ENCODE measurements around the gene DST. TPM values are rescaled to one million over a fixed set of nuclear protein-coding genes. Genes with fewer than 3 reads are reported as not detected.

DST gene
- 100 to 1,000 TPM; 475 to 871 (median 583) TPM for total RNA-seq

DNA sequence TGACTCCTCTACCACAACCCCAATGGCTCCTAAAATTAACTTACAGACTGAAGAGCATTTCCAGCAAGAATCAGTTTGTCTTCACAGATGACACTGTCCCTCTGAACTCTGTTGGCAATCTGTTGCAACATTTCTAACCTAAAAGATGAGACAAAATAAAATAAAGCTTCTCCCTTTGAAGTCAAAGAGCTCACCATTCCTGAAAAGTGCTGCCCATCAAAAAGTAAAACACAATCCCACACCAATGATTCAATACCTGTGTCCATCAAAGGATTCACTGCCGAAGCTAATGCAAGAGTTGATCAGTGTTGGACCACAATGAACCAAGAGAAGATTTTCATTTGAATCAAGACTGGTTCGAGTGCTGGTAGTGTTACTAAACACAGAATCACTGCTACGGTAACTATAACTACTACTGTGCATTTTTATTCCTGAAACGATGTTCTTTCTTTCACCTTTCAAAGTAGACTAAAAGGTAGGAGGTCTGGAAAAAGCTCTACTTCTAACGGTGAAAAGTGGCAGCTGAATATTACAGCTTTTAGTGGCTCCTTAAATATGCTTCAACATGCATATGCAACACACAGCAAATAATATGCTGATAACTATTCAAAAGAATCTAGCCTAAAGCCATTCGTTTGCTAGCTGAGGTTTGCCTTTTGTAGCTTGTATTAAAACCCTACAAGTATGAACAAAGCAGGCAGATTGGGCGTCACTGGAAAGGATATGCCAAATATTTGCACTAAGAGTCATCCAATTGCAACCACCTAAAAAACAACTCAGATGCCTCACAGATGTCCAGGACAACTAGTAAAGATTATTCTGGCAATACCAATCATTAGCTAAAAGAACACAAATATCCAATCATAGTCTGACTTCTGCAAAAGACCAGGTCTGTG lies at the start of gene DST:
Gene DST (minus strand): TSS at position 524 of the 896 bp plus-strand sequence.
- peak in 1 of 2 donors; percentile 78 for DNase-seq (ENCODE audit: low spot score in 2 of 2)
- TF ChIP-seq, protein P1, sequence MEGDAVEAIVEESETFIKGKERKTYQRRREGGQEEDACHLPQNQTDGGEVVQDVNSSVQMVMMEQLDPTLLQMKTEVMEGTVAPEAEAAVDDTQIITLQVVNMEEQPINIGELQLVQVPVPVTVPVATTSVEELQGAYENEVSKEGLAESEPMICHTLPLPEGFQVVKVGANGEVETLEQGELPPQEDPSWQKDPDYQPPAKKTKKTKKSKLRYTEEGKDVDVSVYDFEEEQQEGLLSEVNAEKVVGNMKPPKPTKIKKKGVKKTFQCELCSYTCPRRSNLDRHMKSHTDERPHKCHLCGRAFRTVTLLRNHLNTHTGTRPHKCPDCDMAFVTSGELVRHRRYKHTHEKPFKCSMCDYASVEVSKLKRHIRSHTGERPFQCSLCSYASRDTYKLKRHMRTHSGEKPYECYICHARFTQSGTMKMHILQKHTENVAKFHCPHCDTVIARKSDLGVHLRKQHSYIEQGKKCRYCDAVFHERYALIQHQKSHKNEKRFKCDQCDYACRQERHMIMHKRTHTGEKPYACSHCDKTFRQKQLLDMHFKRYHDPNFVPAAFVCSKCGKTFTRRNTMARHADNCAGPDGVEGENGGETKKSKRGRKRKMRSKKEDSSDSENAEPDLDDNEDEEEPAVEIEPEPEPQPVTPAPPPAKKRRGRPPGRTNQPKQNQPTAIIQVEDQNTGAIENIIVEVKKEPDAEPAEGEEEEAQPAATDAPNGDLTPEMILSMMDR (IDR thresholded peaks at IDR 0.05) = no peak
- no peak for TF ChIP-seq POLR2A (IDR thresholded peaks at IDR 0.05)
- no peak within 1 kb of the TSS for H3K4me3 ChIP-seq (ENCODE audit: low read depth, poor library complexity, severe bottlenecking)
- intact Hi-C loops (cut with DNase I; ENCODE audit: low total_unique reads) = loop anchor here (10.0 kb wide), 1 partner anchor 52 kb away; no protein-coding TSS in a partner anchor
- 37 to 40% methylated on average over 7 of the region's 7 CpGs for WGBS, 2 donors

DNA sequence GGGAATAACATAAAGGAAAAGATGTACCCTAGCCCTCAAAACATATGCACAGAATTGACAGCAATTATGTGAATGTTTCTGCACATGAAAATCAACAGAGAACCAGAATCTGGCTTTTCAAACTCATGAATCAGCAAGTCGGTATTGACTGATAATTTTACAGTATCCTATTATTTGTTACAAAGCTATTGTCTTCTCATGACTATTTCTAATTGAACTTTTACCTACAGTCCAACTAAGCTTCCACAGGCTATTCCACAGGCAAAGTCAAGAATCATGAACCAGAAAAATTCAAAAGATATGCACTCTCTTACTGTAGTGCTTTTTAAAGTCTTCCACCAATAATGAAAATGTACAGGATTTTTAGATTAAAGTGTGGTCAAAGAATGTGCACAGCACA lies 49.1 kb upstream of the DST start:
- 52% methylated on average over 1 of the region's 1 CpG for WGBS, 2 donors
- DNase-seq (ENCODE audit: low spot score in 2 of 2) = no peak
- H3K4me3 ChIP-seq (ENCODE audit: low read depth, poor library complexity, severe bottlenecking) = no peak overlapping the region
- TF ChIP-seq POLR2A (IDR thresholded peaks at IDR 0.05) = no peak
- TF ChIP-seq, protein P1 (IDR thresholded peaks at IDR 0.05) = no peak
- intact Hi-C loops (cut with DNase I; ENCODE audit: low total_unique reads) = loop anchor here (10.0 kb wide), 1 partner anchor 47 kb away; the partner anchor contains the start of gene DST

DNA sequence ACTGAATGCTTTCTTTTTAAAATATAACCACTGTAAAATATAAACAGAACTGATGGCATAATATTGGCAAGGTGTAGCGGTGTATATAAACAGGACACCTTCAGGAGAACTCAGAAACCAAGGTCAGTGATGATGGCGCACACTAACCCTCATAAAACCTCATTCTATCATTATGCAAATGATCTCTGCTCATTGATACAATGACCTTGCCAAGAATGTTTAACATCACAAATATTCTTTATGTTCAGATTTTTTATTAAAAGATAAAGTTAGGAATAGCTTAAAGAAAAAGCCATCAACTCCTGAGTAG lies 48.6 kb upstream of the DST start:
- intact Hi-C loops (cut with DNase I; ENCODE audit: low total_unique reads) = loop anchor here (10.0 kb wide), 1 partner anchor 46 kb away; the partner anchor contains the start of gene DST
- H3K4me3 ChIP-seq (ENCODE audit: low read depth, poor library complexity, severe bottlenecking) = no peak overlapping the region
- WGBS, 2 donors = 73 to 78% methylated on average over 2 of the region's 2 CpGs
- DNase-seq (ENCODE audit: low spot score in 2 of 2) = no peak
- no peak for TF ChIP-seq POLR2A (IDR thresholded peaks at IDR 0.05)
- TF ChIP-seq, protein P1 (IDR thresholded peaks at IDR 0.05) = no peak

DNA sequence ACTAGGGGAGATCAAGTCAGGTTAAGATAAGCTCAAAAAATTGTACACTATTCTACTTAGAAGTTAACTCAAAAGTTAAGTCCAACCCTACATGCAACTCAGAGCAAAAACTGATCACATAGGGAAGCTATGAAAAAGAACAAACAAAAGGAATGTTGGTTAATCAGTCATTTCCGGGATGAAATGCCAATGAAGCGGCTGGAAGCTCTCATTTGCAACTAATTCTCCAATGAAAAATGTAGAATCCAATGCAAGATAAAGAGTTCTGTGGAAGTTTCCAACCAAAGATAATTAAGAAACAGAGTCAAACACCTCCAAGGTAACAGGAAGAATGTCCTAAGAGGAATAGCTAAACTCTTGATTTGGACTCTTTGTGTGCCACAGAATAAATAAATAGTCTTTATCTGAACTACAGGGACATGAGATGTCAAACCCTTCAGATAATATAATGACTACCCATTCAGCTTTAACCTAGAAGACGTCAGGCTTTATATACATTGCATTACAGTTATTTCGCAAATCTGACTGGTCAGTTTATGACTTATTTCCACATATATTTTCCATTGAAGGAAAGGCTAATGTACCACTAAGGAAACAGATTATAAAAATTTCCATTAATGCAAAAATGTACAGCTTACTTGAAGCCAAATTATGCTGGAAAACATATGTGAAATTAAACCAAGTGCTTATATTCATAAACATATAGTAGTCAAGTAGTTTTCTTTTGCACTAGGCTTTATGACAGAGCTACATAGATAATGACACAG lies 48.0 kb upstream of the DST start:
- WGBS, 2 donors = 59 to 63% methylated on average over 4 of the region's 4 CpGs
- TF ChIP-seq, protein P1 (IDR thresholded peaks at IDR 0.05) = no peak
- TF ChIP-seq POLR2A (IDR thresholded peaks at IDR 0.05) = no peak
- no peak overlapping the region for H3K4me3 ChIP-seq (ENCODE audit: low read depth, poor library complexity, severe bottlenecking)
- intact Hi-C loops (cut with DNase I; ENCODE audit: low total_unique reads) = loop anchor here (10.0 kb wide), 1 partner anchor 46 kb away; the partner anchor contains the start of gene DST
- no peak for DNase-seq (ENCODE audit: low spot score in 2 of 2)

DNA sequence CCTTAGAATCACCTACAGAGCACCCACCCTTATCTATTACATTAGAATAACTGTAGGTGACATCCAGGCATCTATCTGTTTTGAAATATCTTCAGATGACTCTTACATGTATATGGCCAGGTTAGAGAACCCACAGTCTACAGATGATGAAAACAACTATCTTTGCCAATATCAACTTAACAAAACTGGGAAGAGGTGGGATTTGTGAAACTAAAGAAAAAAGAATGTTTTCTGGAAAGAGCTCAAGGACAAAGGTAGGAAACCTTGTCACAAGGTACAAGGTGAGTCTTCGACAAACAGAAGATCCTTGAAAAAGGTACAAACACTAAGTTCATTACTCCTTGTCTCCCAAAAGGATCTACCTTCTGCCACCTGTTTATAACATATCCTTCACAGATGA lies 47.0 kb upstream of the DST start:
- DNase-seq (ENCODE audit: low spot score in 2 of 2) = no peak
- H3K4me3 ChIP-seq (ENCODE audit: low read depth, poor library complexity, severe bottlenecking) = no peak overlapping the region
- intact Hi-C loops (cut with DNase I; ENCODE audit: low total_unique reads) = loop anchor here (10.0 kb wide), 1 partner anchor 45 kb away; the partner anchor contains the start of gene DST
- no peak for TF ChIP-seq POLR2A (IDR thresholded peaks at IDR 0.05)
- TF ChIP-seq, protein P1 (IDR thresholded peaks at IDR 0.05) = no peak
- 93 to 97% methylated on average over 1 of the region's 1 CpG for WGBS, 2 donors
